WTC11 (cell line): ENCODE measurements around the gene SRCIN1. TPM values are rescaled to one million over a fixed set of nuclear protein-coding genes. Genes with fewer than 3 reads are reported as not detected.

Experiments used
- ATAC-seq: fragments of 200-7000 bp; cut with Tn5 transposase; 2 replicates; pipeline ENCODE4 v1.10.0; 2021; ENCODE audit warnings: mild to moderate bottlenecking, moderate library complexity
- CTCF ChIA-PET: fragments of 300-600 bp; sonication (Branson Sonifier 250); formaldehyde crosslinking; loops from one replicate; lab custom pipeline; 2021; ENCODE audit warnings: antibody characterized with exemption; lab: Charles Lee
- POLR2A ChIA-PET: fragments of 350-600 bp; sonication (Branson Sonifier 250); formaldehyde crosslinking; loops from one replicate; lab custom pipeline; 2021; ENCODE audit warnings: antibody characterized with exemption; lab: Charles Lee
- DNase-seq: peaks from one replicate; pipeline ENCODE4 v3.0.0; 2021; ENCODE audit warnings: low spot score
- H3K27ac Mint-ChIP-seq: 2 replicates; pipeline ENCODE4 v1.8.0; 2021; ENCODE audit warnings: mixed read lengths
- H3K27me3 Mint-ChIP-seq: 2 replicates; pipeline ENCODE4 v1.8.0; 2021; ENCODE audit warnings: low read depth, mild to moderate bottlenecking, moderate library complexity, mixed read lengths
- H3K36me3 Mint-ChIP-seq: 2 replicates; pipeline ENCODE4 v1.8.0; 2021; ENCODE audit warnings: mixed read lengths
- H3K4me1 Mint-ChIP-seq: 2 replicates; pipeline ENCODE4 v1.8.0; 2022; ENCODE audit warnings: mixed read lengths
- H3K4me3 Mint-ChIP-seq: 2 replicates; pipeline ENCODE4 v1.8.0; 2021; ENCODE audit warnings: mild to moderate bottlenecking, moderate library complexity, mixed read lengths
- H3K9me3 Mint-ChIP-seq: 2 replicates; pipeline ENCODE4 v1.8.0; 2021; ENCODE audit warnings: mixed read lengths
- AFF4 ChIP-seq: sonication (generic); formaldehyde crosslinking; IDR thresholded peaks from 2 replicates; pipeline ENCODE4 v1.8.1; 2023; ENCODE audit warnings: mild to moderate bottlenecking, missing genetic modification reagents, borderline replicate concordance
- ATF3 ChIP-seq: sonication (generic); formaldehyde crosslinking; conservative IDR thresholded peaks from 2 replicates; pipeline ENCODE4 v1.8.1; 2022; ENCODE audit warnings: mild to moderate bottlenecking, missing genetic modification reagents
- CREM ChIP-seq: sonication (generic); formaldehyde crosslinking; IDR thresholded peaks from 2 replicates; pipeline ENCODE4 v1.8.1; 2022; ENCODE audit warnings: mild to moderate bottlenecking, missing genetic modification reagents, moderate library complexity
- ESRRA ChIP-seq: sonication (generic); formaldehyde crosslinking; IDR thresholded peaks from 2 replicates; pipeline ENCODE4 v1.8.1; 2022; ENCODE audit warnings: mild to moderate bottlenecking, missing genetic modification reagents, borderline replicate concordance
- ETV6 ChIP-seq: sonication (generic); formaldehyde crosslinking; IDR thresholded peaks from 2 replicates; pipeline ENCODE4 v1.8.1; 2022; ENCODE audit warnings: mild to moderate bottlenecking, missing genetic modification reagents
- FOXK1 ChIP-seq: sonication (generic); formaldehyde crosslinking; IDR thresholded peaks from 2 replicates; pipeline ENCODE4 v1.8.0; 2022; ENCODE audit warnings: mild to moderate bottlenecking, moderate library complexity, missing genetic modification reagents
- GRHL2 ChIP-seq: fragments of 250-450 bp; sonication (Bioruptor Pico); IDR thresholded peaks from 2 replicates; pipeline ENCODE4 v1.8.0; 2022; ENCODE audit warnings: mild to moderate bottlenecking, moderate library complexity; ENCODE audit not compliant: insufficient replicate concordance, severe bottlenecking
- GTF2I ChIP-seq: fragments of 250-450 bp; sonication (Bioruptor Pico); conservative IDR thresholded peaks from 2 replicates; pipeline ENCODE4 v1.4.0; 2021; ENCODE audit warnings: mild to moderate bottlenecking
- HMGA2 ChIP-seq: fragments of 250-450 bp; sonication (Bioruptor Pico); IDR thresholded peaks from 2 replicates; pipeline ENCODE4 v1.4.0; 2021; ENCODE audit warnings: mild to moderate bottlenecking, moderate library complexity
- IRF1 ChIP-seq: sonication (generic); formaldehyde crosslinking; IDR thresholded peaks from 2 replicates; pipeline ENCODE4 v1.8.0; 2023; ENCODE audit warnings: missing genetic modification reagents
- NFYB ChIP-seq: sonication (generic); formaldehyde crosslinking; conservative IDR thresholded peaks from 2 replicates; pipeline ENCODE4 v1.8.0; 2022; ENCODE audit warnings: low read depth, missing genetic modification reagents
- NR1H2 ChIP-seq: sonication (generic); formaldehyde crosslinking; IDR thresholded peaks from 2 replicates; pipeline ENCODE4 v1.9.0; 2021; ENCODE audit warnings: mild to moderate bottlenecking, moderate library complexity, missing genetic modification reagents
- PRRX2 ChIP-seq: fragments of 250-450 bp; sonication (Bioruptor Pico); IDR thresholded peaks from 2 replicates; pipeline ENCODE4 v1.8.0; 2021; ENCODE audit warnings: mild to moderate bottlenecking
- SMAD3 ChIP-seq: sonication (generic); formaldehyde crosslinking; IDR thresholded peaks from 2 replicates; pipeline ENCODE4 v1.8.0; 2022; ENCODE audit warnings: missing genetic modification reagents, mild to moderate bottlenecking, borderline replicate concordance
- SP1 ChIP-seq: sonication (generic); formaldehyde crosslinking; conservative IDR thresholded peaks from 2 replicates; pipeline ENCODE4 v1.8.1; 2022; ENCODE audit warnings: missing genetic modification reagents
- ZMAT4 ChIP-seq: fragments of 250-450 bp; sonication (Bioruptor Pico); IDR thresholded peaks from 2 replicates; pipeline ENCODE4 v1.9.0; 2021; ENCODE audit warnings: mild to moderate bottlenecking
- ZNF138 ChIP-seq: sonication (generic); formaldehyde crosslinking; conservative IDR thresholded peaks from 2 replicates; pipeline ENCODE4 v1.8.1; 2022; ENCODE audit warnings: mild to moderate bottlenecking, moderate library complexity, missing genetic modification reagents
- ZNF219 ChIP-seq: sonication (generic); formaldehyde crosslinking; IDR thresholded peaks from 2 replicates; pipeline ENCODE4 v1.8.0; 2023; ENCODE audit warnings: missing genetic modification reagents, mild to moderate bottlenecking, borderline replicate concordance
- ZNF232 ChIP-seq: sonication (generic); formaldehyde crosslinking; IDR thresholded peaks from 2 replicates; pipeline ENCODE4 v1.8.0; 2022; ENCODE audit warnings: mild to moderate bottlenecking, missing genetic modification reagents
- ZNF423 ChIP-seq: fragments of 250-450 bp; sonication (Bioruptor Pico); IDR thresholded peaks from 2 replicates; pipeline ENCODE4 v2.1.2; 2022; ENCODE audit warnings: mild to moderate bottlenecking, moderate library complexity
- total RNA-seq: library from RNA; stranded (reverse); gene quantifications from 3 replicates; pipeline ENCODE4 v1.2.3, GENCODE V29; 2021
- TF ChIP-seq, protein P1 (sequence below): fragments of 250-450 bp; sonication (Bioruptor Pico); IDR thresholded peaks from 2 replicates; pipeline ENCODE4 v1.9.0; 2021; ENCODE audit warnings: mild to moderate bottlenecking
- TF ChIP-seq, protein P2 (sequence below): sonication (generic); formaldehyde crosslinking; IDR thresholded peaks from 2 replicates; pipeline ENCODE4 v1.8.1; 2022; ENCODE audit warnings: mild to moderate bottlenecking, missing genetic modification reagents, moderate library complexity, borderline replicate concordance
- TF ChIP-seq, protein P3 (sequence below): sonication (generic); formaldehyde crosslinking; IDR thresholded peaks from 2 replicates; pipeline ENCODE4 v1.8.1; 2022; ENCODE audit warnings: low read depth, missing genetic modification reagents, borderline replicate concordance
- TF ChIP-seq, protein P4 (sequence below): sonication (generic); formaldehyde crosslinking; IDR thresholded peaks from 2 replicates; pipeline ENCODE4 v1.8.0; 2022; ENCODE audit warnings: mild to moderate bottlenecking, missing genetic modification reagents

Gene SRCIN1
- total RNA-seq, 1 experiment from 2014 or later, result 17.3 TPM

GRCh38 chr17:38546396-38546795 is 59.4 kb downstream of the SRCIN1 start (continued):
- TF ChIP-seq AFF4 (CRISPR knock-in tag) (no peak), IRF1 (CRISPR knock-in tag) (no peak), ZNF423 (CRISPR knock-in tag) (no peak), ESRRA (no peak), ZNF232 (no peak), HMGA2 (no peak), SP1 (CRISPR knock-in tag) (no peak), GRHL2 (CRISPR knock-in tag) (no peak)
- TF ChIP-seq, protein P1, sequence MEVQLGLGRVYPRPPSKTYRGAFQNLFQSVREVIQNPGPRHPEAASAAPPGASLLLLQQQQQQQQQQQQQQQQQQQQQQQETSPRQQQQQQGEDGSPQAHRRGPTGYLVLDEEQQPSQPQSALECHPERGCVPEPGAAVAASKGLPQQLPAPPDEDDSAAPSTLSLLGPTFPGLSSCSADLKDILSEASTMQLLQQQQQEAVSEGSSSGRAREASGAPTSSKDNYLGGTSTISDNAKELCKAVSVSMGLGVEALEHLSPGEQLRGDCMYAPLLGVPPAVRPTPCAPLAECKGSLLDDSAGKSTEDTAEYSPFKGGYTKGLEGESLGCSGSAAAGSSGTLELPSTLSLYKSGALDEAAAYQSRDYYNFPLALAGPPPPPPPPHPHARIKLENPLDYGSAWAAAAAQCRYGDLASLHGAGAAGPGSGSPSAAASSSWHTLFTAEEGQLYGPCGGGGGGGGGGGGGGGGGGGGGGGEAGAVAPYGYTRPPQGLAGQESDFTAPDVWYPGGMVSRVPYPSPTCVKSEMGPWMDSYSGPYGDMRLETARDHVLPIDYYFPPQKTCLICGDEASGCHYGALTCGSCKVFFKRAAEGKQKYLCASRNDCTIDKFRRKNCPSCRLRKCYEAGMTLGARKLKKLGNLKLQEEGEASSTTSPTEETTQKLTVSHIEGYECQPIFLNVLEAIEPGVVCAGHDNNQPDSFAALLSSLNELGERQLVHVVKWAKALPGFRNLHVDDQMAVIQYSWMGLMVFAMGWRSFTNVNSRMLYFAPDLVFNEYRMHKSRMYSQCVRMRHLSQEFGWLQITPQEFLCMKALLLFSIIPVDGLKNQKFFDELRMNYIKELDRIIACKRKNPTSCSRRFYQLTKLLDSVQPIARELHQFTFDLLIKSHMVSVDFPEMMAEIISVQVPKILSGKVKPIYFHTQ (CRISPR knock-in tag), result no peak

- no peaks in the 10 kb centered on the region for H3K36me3 Mint-ChIP-seq
- H3K9me3 Mint-ChIP-seq, result no peaks in the 10 kb centered on the region
- no peak overlapping the region for H3K27ac Mint-ChIP-seq
- H3K4me3 Mint-ChIP-seq, result no peak overlapping the region
- no peak for ATAC-seq
- ChIA-PET POLR2A (interaction anchor here (1.6 kb wide), 1 partner anchor 37 kb away, joined by 6 read pairs; no protein-coding TSS in a partner anchor), CTCF (interaction anchor here (0.8 to 19.6 kb wide), 14 partner anchors 9 to 196 kb away, joined by 3 to 341 read pairs (median 5); no protein-coding TSS in a partner anchor)
- peaks cover 14% of the 10 kb centered on the region for H3K4me1 Mint-ChIP-seq
- H3K27me3 Mint-ChIP-seq, result peaks cover 2% of the 10 kb centered on the region; the same call in 1 of the 2 replicates
- DNase-seq, result no peak
- TF ChIP-seq FOXK1 (CRISPR knock-in tag), result no peak
- no peak for TF ChIP-seq ZNF423 (CRISPR knock-in tag)
- no peak for TF ChIP-seq NFYB (CRISPR knock-in tag)
- no peak for TF ChIP-seq ZMAT4 (CRISPR knock-in tag)
- no peak for TF ChIP-seq PRRX2 (CRISPR knock-in tag)
- no peak for TF ChIP-seq ZNF219 (CRISPR knock-in tag)
- no peak for TF ChIP-seq ATF3 (CRISPR knock-in tag)
- TF ChIP-seq, protein P2, sequence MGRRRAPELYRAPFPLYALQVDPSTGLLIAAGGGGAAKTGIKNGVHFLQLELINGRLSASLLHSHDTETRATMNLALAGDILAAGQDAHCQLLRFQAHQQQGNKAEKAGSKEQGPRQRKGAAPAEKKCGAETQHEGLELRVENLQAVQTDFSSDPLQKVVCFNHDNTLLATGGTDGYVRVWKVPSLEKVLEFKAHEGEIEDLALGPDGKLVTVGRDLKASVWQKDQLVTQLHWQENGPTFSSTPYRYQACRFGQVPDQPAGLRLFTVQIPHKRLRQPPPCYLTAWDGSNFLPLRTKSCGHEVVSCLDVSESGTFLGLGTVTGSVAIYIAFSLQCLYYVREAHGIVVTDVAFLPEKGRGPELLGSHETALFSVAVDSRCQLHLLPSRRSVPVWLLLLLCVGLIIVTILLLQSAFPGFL (CRISPR knock-in tag), result no peak
- no peak for TF ChIP-seq GTF2I (CRISPR knock-in tag)
- no peak for TF ChIP-seq CREM (CRISPR knock-in tag)
- no peak for TF ChIP-seq ZNF138 (CRISPR knock-in tag)
- no peak for TF ChIP-seq SMAD3 (CRISPR knock-in tag)
- TF ChIP-seq, protein P3, sequence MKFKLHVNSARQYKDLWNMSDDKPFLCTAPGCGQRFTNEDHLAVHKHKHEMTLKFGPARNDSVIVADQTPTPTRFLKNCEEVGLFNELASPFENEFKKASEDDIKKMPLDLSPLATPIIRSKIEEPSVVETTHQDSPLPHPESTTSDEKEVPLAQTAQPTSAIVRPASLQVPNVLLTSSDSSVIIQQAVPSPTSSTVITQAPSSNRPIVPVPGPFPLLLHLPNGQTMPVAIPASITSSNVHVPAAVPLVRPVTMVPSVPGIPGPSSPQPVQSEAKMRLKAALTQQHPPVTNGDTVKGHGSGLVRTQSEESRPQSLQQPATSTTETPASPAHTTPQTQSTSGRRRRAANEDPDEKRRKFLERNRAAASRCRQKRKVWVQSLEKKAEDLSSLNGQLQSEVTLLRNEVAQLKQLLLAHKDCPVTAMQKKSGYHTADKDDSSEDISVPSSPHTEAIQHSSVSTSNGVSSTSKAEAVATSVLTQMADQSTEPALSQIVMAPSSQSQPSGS (CRISPR knock-in tag), result no peak
- TF ChIP-seq ETV6 (CRISPR knock-in tag), result no peak
- TF ChIP-seq, protein P4, sequence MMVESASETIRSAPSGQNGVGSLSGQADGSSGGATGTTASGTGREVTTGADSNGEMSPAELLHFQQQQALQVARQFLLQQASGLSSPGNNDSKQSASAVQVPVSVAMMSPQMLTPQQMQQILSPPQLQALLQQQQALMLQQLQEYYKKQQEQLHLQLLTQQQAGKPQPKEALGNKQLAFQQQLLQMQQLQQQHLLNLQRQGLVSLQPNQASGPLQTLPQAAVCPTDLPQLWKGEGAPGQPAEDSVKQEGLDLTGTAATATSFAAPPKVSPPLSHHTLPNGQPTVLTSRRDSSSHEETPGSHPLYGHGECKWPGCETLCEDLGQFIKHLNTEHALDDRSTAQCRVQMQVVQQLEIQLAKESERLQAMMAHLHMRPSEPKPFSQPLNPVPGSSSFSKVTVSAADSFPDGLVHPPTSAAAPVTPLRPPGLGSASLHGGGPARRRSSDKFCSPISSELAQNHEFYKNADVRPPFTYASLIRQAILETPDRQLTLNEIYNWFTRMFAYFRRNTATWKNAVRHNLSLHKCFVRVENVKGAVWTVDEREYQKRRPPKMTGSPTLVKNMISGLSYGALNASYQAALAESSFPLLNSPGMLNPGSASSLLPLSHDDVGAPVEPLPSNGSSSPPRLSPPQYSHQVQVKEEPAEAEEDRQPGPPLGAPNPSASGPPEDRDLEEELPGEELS (CRISPR knock-in tag), result no peak
- no peak for TF ChIP-seq NR1H2 (CRISPR knock-in tag)
These were observed 60.1 kb downstream of the SRCIN1 start for GRCh38 chr17:38545531-38546225.
